A375 (cell line): ENCODE measurements around the gene CHST6. TPM values are rescaled to one million over a fixed set of nuclear protein-coding genes. Genes with fewer than 3 reads are reported as not detected.

Source experiments
- total RNA-seq: library from RNA; depleted of rRNA; stranded (reverse); fragments of >200 nt; shearing (Covaris generic); gene quantifications from 2 replicates; pipeline ENCODE4 v1.2.3, GENCODE V29; 2014; rRNA removed

Gene CHST6
- 5.5 and 6.0 TPM in 2 replicates for total RNA-seq

DNA sequence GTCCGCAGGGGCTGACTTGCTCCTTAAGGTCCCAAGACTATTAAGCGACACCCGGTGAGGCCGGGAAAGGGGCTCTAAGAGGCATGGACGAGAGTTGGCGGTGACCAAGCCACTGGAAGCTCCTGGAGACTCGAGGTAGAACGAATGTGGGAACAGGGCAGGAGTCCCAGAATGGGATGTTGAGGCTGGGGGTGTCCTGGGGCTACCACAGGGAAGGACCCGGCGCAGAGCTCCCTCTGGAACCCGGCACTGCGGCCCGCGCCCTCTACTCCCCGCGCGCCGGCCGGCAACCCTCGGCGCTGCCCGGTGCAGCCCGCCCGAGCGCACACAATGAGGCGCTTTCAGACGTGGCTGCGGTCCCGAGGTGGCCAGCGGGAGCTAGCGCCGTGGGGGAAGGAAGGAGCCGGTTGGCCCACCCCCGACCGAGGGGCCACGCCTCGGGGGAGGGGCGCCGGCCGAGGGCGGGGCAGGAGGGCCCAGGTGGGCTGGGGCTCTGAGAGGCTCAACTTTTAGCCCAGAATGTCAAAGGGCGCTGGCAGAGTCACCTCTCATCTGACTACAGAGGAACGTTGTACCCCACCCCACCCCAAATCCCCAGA lies at the start of gene CHST6:
CHST6 (minus strand) TSS at position 366 of the 599 bp plus-strand sequence. CDS start 15,613 bp downstream, outside the sequence.

DNA sequence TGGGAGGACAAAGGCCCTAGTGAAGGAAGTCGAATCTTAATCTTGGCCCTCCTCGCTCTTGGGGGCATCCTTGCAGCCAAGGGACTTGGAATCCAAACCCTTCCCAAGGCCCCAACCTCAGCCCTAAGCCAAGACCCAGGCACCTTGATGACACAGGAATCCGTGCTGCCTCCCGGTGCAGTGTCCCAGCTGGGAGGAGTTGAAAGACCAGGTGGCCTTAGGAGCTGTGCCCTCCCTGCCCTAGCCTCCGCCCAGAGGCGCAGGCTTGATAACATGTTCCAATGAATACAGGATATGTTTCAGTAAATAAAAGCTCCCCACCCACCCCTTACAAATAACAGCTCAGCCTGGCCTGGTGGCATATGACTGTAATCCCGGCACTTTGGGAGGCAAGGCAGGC lies 40.7 kb upstream of the CHST6 start, which contains the start of gene CHST5:
CHST5 (minus strand) TSS at position 208 of the 400 bp plus-strand sequence. CDS start 5,724 bp downstream, outside the sequence.

DNA sequence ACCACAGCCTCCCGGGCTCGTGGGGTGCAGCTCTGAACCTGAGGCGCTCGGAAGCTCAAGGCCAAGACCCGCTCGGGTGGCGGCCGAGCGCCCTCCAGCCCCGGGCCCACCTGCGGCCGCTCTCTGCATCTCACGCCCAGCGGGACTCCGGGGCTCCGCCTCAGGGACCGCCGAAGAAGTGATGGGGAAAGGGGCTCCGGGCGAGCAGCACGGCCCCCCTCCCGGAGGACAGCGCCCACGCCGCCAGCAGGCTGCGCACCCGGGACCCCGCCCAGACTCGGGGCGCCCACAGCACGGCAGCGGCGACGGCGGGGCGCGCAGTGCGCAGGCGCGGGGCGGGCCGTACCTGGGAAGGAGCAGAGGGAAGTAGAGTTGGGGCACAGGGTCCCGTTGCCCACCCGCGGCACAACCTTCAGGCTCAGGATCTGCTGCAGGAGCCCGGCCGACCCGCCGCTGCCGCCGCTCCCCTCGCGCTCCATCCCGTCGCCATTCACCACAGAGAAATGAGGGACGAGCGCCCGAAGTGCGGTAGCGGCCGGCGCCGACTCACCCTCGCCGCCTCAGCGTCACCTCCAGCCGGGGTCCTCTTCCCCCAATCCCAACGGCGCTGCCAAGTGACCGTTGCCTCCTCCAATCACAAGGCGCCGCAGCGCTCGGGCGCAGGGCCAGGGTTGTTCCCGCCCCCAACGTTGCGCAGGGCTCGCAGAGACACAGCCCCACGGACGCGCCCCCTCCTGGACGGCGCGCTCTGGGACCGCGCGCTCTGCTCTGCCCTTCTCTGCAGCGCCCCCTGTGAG lies 30.9 kb downstream of the CHST6 start, which contains the start of gene TMEM170A:
TMEM170A (minus strand) TSS at position 568 of the 797 bp plus-strand sequence; CDS start at position 479, 89 bp downstream.

DNA sequence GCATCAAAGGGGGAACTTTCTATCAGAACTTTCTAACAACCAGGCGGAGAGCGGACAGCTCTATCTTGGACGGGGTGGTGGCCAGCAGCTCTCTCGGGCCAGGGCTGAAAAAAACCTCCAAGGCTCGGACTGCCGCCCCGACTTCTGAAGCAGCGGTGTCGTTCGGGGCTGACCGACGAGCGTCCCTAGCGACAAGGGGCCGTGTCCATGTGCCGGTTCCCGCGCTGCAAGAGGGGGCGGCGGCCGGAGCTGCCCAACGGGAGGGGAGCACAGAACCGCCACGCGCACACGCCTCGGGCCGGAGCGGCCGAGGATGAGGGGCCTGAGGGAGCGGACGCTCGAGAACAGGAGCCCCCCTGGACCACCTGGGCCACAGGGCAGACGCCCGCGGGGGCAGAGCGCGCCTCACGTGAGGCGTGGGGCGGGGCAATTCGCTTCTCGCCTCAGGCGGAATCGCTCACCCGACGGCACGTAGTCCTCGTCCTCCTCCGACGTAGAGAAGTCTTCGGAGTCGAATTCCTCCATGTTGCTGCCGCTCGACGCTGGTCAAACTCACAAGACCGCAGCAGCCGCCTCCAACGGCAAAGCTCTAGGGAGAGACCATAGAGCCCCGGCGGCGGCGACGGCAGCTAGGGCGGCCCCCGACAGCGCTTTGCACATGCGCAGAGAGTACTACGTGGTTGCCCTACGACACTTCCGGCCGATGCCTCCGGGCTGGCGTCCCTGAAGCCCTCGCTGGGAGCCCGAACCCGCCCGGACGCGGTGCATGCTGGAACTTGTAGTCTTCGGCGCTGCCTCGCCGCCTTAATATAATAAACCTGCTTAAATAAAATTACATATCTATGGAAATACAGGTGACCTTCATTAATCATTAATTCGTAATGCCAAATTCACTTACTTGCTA lies 62.2 kb downstream of the CHST6 start, which contains the start of gene CFDP1:
CFDP1 (minus strand) TSS at position 676 of the 904 bp plus-strand sequence; CDS start at position 525, 151 bp downstream.

Other genes with a start within 250 kb of the CHST6 start
- 36.0 and 38.9 TPM in 2 replicates for gene BCAR1, start 243.8 kb downstream of the CHST6 start, total RNA-seq
- 54.0 and 63.1 TPM in 2 replicates for gene CFDP1, start 61.9 kb downstream of the CHST6 start, total RNA-seq
- gene TMEM170A, start 30.8 kb downstream of the CHST6 start, total RNA-seq, result 9.4 and 20.4 TPM in 2 replicates
- gene CHST5, start 40.7 kb upstream of the CHST6 start, total RNA-seq, result 0.16 and 0.98 TPM in 2 replicates
- gene TMEM231, start 60.8 kb upstream of the CHST6 start, total RNA-seq, result 14.0 and 21.2 TPM in 2 replicates
- 25.5 and 35.7 TPM in 2 replicates for gene GABARAPL2, start 70.9 kb upstream of the CHST6 start, total RNA-seq
- gene ADAT1, start 127.8 kb upstream of the CHST6 start, total RNA-seq, result 68.1 and 80.6 TPM in 2 replicates
- 258 and 267 TPM in 2 replicates for gene KARS1, start 152.2 kb upstream of the CHST6 start, total RNA-seq
- 83.5 and 90.2 TPM in 2 replicates for gene TERF2IP, start 152.3 kb upstream of the CHST6 start, total RNA-seq
- not detected in 2 replicates for gene CPHXL2, start 181.6 kb upstream of the CHST6 start, total RNA-seq
- not detected in 2 replicates for gene DUXB, start 206.0 kb upstream of the CHST6 start, total RNA-seq
- gene CPHXL, start 231.0 kb upstream of the CHST6 start, total RNA-seq, result not detected in 2 replicates